GM18517 (cell line): ENCODE results near the gene SLC25A39.

Experiments used
- ATAC-seq: cut with Tn5 transposase; IDR thresholded peaks from one replicate; pipeline ENCODE4 v1.9.1; 2021; ENCODE audit warnings: mild to moderate bottlenecking, moderate library complexity; ENCODE audit not compliant: unreplicated experiment

The SLC25A39 gene

GRCh38 chr17:44314869-44315661, 9.6 kb downstream of the SLC25A39 start:
- no peak for ATAC-seq

DNA sequence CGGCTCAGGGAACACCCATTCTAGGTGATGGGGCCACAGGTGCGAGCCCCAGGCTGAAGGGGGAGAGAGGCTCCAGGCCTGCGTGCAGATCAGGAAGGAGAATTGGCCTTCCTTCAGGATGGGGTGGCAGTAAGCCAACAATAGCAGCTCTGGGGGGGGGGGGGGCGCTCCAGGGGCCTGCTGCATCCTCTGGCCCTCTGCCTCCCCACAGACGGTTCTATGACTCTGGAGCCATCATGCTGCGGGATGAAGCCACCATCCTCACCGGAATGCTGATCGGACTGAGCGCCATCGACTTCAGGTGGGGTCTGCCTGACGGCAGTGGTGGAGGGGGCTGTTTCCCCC, 10.1 kb downstream of the SLC25A39 start:
- no peak for ATAC-seq

DNA sequence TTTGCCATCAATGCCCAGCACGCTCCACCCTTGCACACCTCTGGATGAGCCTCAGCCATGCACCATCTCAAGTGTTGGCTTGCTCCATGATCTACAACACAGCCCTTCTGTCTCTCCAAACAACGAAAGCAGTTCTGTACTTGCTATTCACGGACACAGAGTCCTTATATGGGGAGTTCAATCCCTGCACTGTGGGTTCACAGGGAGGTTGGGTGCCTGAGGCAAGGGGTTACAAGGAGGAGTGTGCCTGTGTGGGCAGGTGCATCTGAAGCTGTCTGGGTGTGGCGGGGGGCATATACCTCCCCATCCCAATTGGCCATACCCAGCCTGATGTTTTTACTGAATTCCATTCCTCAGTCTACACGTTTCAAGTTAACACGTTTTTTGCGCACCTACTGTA, 10.6 kb downstream of the SLC25A39 start:
- no peak for ATAC-seq

- no peak for ATAC-seq
These were observed 12.1 kb downstream of the SLC25A39 start for GRCh38 chr17:44312396-44313104.

DNA sequence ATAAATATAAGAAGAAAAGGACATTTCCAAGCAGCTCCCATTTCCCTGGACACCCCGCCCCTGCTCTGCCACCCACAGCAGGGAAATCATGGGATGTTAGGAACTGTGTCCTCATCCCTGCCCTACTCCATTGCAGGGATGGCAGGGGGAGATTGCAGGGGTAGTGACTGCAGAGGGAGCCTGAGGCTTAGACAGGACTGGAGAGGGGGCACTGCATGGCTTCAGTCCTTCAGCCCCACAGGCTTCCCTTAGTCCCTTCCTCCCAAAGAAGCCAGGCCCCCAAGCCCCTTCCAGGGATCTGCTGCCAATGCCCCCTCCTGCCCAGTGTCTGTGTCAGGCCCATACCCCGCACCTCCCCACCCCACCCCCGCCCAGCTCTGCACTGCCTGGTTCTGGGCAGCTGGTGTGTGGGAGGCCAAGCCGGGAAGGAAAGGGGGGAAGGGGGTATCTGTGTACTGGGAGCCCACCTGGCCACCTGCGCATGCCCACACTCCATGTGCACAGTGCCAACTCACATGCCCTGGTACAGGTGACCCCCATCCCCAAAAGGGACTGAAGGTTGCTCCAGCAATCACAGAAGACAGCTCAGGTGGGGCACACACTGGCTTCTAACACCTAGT, 13.0 kb downstream of the SLC25A39 start:
- ATAC-seq, result no peak

GRCh38 chr17:44310609-44311376, 13.8 kb downstream of the SLC25A39 start:
- no peak for ATAC-seq

GRCh38 chr17:44310188-44310587, 14.4 kb downstream of the SLC25A39 start:
- ATAC-seq, result no peak

- ATAC-seq, result no peak
These were observed 15.2 kb downstream of the SLC25A39 start for GRCh38 chr17:44309472-44309871.

DNA sequence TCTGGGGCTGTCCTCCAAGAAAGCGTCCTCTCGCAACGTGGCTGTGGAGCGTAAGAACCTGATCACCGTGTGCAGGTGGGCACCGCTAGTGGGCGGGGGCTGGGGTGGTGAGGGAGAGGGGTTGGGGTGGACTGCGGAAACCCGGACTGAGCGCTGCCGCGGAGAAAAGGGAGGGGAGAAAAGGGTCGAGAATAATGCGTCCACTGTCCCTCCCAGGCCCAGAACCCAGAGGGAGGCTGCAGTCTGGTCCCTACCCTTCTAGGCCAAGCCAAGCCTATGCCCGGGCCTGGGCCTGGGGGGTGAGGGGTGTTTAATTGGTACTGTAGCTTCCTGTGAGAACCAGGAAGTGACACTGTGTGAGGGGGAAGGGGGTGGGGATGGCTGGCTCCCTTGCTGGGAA, 15.8 kb downstream of the SLC25A39 start:
- ATAC-seq, result no peak

- no peak for ATAC-seq
These were observed 16.3 kb downstream of the SLC25A39 start, which contains the start of gene RUNDC3A for GRCh38 chr17:44308320-44308818. TSS of gene RUNDC3A (plus strand) at chr17:44308601. CDS start at chr17:44308833, 232 bp downstream.

GRCh38 chr17:44307387-44308186, 17.0 kb downstream of the SLC25A39 start:
- no peak for ATAC-seq

- no peak for ATAC-seq
These were observed 20.0 kb downstream of the SLC25A39 start for GRCh38 chr17:44304651-44305050.

DNA sequence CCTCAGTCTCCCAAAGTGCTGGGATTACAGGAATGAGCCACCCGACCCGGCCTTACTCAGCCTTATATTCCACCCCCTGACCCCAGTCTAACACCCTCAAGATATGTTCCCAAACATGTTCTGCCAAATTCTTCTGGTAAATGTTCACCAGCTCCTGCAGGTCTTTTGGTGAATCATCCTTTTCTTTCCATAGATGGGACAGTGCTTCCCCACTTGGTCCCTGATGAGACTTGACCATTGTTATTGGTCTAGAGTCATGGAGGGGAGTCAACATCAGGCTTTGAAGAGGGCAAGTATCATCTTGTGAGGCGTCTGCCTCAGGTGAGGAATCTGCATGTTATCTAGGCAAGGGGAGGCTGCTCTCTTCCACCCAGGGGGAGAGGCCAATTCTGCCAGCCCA, 26.6 kb downstream of the SLC25A39 start:
- ATAC-seq, result no peak

DNA sequence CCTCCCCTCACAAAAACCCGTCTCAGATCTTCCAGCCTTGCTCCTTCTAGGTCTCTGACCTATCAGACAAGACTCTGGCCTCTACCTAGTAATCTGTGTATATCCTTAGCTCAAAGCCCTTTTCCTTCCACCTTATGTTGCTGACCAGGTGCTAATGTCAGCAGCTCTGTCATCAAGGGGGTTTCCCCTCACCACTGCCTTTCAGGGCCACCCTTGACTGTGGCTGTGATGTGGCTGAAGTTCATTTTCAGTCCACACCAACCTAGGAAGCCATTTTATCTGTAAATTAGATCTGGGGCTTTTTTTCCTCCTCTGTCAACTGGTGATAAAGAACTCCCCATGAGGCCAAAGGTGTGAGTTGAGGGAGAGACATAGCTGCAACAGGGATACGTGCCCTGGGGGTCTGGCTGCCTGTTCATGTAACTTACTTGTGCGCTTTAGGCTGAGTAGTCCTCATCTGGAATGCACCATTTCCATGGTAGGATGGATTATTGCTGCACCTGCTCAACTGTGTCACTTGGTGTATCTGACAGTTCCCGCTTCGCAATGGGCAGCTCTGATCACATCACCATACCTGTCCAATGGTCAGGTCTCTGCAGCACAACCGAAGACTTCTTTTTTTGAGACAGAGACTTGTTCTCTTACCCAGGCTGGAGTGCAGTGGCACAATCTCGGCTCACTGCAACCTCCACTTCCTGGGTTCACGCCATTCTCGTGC, 31.0 kb downstream of the SLC25A39 start:
- ATAC-seq, result no peak

- no peak for ATAC-seq
These were observed 37.0 kb downstream of the SLC25A39 start for GRCh38 chr17:44287651-44288050.

DNA sequence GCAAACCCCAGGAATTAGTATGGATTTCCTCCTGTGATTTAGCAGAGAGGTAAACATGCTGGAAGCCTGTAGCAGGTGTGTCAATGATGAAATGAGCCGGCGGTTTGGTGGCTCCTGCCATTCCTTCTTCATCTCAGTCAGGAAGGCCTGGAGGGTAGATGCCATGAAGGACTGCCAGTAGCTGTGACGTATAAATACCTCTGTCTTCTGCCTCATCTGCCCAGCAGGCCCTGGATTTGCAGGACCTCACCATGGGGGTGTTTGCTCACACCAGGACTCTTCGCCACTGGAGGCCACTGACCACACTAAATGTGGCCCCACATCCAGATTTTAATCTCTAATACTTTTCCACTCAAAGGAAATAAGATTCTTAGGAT, 40.6 kb downstream of the SLC25A39 start:
- no peak for ATAC-seq

- ATAC-seq, result no peak
These were observed 41.1 kb downstream of the SLC25A39 start for GRCh38 chr17:44283344-44284023.

- ATAC-seq, result no peak
These were observed 42.4 kb downstream of the SLC25A39 start for GRCh38 chr17:44282264-44282663.

- no peak for ATAC-seq
These were observed 43.1 kb downstream of the SLC25A39 start for GRCh38 chr17:44281570-44281969.
